ENCODE results near the gene KRT71.

GRCh38 chr12:52568111-52568510, 15.2 kb upstream of the KRT71 start:
- no peak for TF ChIP-seq TARDBP (IDR thresholded peaks at IDR 0.05)
- no peak for TF ChIP-seq FOXK2 (IDR thresholded peaks at IDR 0.05)
- no peak for TF ChIP-seq L3MBTL2 (conservative IDR thresholded peaks at IDR 0.05)
- TF ChIP-seq ZNF384 (IDR thresholded peaks at IDR 0.05): no peak
- no peak for TF ChIP-seq SP1 (IDR thresholded peaks at IDR 0.05)
- TF ChIP-seq HDGF (IDR thresholded peaks at IDR 0.05; ENCODE audit: borderline replicate concordance): no peak
- TF ChIP-seq SUZ12 (IDR thresholded peaks at IDR 0.05): no peak

All from HEK293T (cell line).